GM10266 (cell line): ENCODE data around the gene PEX6.

Source experiments
- DNase-seq: peaks from one replicate; pipeline ENCODE4 v3.0.0; 2012; ENCODE audit errors: extremely low spot score
- CTCF ChIP-seq: IDR thresholded peaks from 2 replicates; pipeline ENCODE4 v1.5.1; 2012; ENCODE audit warnings: mild to moderate bottlenecking, low read depth; ENCODE audit not compliant: control insufficient read depth, insufficient read depth; ENCODE audit errors: missing control alignments

PEX6 gene

DNA sequence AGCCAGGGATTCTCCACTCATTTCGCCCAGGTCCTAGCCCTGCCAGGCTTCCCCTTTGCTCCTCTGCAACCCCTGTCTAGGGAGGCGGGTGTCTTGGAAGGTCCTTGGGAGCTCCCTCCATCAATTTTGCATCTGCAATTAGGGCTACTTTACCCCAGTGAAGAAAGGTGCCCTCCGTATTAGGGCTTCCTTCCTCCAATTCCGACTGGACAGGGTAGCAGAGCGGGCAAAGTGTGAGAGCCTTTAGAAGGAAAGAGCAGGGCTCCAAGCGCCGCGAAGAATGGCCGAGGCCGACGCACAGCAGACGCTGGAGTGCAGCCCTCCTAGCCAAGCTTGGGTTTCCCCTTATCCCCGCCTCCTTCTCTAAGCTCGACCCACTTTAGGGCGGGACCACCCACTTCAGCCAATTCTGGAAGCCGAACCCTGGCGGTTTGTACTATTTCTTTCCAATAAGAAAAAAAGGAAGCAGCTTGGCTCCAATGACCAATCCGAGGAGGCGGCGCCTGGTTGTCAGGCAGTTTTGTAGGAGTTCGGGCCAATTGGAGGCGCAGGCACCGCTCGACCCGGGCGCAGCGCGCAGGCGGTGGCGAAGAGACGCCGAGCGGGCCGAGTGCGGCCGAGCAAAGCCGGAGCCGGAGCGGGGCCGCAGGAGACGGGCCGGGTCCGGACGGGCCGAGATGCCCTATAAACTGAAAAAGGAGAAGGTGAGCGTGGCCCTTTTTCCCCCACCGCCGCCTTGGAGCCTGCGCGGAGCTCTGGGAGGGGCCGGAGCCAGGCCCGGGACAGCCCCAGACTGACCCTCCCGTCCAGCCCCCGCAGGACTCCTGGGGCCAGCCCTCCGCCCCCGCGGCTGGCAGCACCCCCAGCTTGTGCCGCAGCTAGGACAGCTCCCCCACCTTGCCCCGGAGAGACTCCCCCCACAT, 5.3 kb upstream of the PEX6 start, which contains the start of gene PPP2R5D:
Gene PPP2R5D (plus strand): TSS at position 570 of the 923 bp plus-strand sequence. CDS start 108 bp downstream, at position 678.
- TF ChIP-seq CTCF: no peak
- DNase-seq: peak; percentile 97

- no peak for DNase-seq
- no peak for TF ChIP-seq CTCF
These were observed 2.9 kb upstream of the PEX6 start for GRCh38 chr6:42981836-42982235.

DNA sequence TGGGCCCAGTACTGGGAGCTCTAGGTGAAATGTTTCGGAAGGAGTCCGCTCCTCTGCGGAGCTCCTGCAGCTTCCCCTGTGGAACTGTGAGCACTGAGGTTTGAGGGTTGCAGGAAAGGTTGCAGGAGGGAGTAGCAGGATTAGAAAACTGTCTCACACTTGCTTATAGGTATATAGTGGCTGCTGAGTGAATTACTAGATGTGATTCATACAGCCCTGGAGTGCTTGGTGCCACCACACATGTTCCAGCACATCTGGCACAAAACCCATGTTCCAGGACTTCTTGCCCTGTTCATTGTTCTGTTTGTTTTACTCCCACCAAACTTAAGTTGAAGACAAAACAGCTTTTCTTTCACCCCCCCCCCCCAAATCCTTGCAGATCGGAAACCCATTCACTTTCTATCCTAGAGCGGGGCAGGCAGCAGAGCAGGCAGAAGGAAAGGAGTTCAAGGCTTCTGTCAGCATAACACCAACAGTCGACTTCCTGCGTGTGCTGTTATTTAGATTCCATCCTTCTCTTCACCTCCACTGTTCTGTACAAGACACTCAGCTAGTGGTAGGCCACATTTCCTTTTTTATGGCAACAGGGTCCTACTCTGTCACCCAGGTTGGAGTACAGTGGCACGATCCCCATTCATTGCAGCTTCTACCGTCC, 669 bp upstream of the PEX6 start:
- DNase-seq: peak; percentile 40

GRCh38 chr6:42978487-42978838, 518 bp downstream of the PEX6 start:
- DNase-seq: no peak
- no peak for TF ChIP-seq CTCF

More for the DNA sequence above, 669 bp upstream of the PEX6 start:
- no peak for TF ChIP-seq CTCF

DNA sequence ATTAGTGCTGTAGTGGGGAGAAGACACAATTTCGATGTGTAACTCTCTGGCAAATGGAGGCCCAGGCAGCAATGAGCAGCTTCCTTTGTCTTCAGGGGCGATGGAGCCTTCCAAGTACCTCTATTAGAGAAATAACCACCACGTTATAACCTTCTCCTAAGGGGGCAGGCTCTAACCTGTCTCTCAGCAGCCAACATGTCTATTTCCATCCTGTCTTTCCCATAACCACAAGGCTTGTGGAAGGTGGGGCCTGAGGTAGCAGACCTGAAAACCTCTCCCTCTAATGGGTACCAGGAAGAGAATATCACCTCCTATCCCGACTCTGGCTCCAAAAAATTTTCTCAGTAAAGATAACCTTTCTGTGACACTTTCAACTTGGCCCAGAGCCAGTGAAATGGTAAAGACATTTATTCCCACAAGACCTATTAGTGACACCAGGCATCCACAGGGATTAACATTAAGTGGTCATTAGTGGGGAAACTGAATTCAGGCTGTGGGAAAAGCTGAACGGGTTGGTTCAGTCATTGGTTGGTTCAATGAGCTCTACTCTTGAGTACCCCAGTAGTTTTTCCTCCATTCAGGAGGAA, 4.0 kb downstream of the PEX6 start:
- TF ChIP-seq CTCF: no peak
- no peak for DNase-seq

GRCh38 chr6:42973926-42974325, 5.1 kb downstream of the PEX6 start:
- no peak for TF ChIP-seq CTCF
- no peak for DNase-seq
